GM18519 (cell line): ENCODE measurements around the gene FOLR2.
"Not testable (repeated sequence)": the region's sequence is repeated elsewhere in the genome, so short reads cannot be mapped to it uniquely, and the experiment has no call there.

ENCODE experiments used
- ATAC-seq: cut with Tn5 transposase; IDR thresholded peaks from one replicate; pipeline ENCODE4 v1.9.1; 2021; ENCODE audit warnings: mild to moderate bottlenecking, moderate library complexity; ENCODE audit not compliant: unreplicated experiment, low FRiP score

FOLR2 gene

DNA sequence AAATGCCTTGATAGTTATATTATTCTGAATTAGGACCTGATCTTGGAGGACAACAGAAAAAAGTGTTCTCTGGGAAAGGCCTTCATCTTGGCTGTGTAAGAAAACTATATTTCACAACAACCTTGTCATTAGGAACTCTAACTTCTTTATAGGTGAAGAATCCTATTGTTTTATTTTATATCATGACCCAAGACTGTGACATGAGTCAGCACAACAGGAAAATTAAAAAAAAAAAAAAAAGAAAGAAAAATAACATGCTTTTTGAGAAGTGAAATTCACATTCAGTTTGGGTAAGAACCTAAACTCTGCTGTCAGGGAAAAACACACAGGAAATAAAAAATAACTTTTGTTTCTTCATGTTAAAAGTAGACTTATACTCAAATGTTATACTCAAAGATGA lies 11.7 kb upstream of the FOLR2 start:
- no peak for ATAC-seq

DNA sequence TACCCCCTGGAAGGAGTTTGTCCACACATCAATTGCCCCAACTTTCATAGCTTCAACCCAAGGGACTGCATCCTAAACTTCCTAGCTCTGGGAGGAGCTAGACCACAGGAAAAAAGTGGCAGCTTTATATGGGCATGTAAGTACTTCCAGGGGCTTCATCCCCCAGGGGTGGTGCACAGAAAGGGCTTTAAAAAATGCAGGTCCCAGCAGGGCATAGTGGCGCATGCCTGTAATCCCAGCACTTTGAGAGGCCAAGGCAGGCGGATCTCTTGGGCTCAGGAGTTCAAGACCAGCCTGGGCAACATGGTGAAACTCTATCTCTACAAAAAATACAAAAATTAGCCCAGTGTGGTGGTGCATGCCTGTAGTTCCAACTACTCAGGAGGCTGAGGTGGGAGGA lies 9.8 kb upstream of the FOLR2 start:
- ATAC-seq = not testable (repeated sequence)

DNA sequence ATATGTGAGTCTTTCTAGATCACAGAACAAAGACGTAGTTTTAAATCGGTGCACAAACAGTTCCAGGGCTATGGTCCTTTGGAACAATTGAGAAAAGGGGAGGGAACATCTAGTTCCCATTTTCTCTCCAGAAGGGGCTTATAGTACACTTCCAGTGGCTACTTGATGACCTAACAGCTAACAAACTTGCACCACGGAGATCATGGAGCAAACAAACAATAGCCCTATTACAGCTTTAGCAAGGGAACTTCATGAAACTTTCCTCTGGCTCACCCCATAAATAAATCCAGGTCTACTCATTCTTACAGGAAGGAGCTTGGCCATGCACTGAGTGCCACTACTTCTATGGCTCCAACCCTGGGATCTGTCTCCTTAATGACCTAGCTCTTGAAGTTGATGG lies 8.3 kb upstream of the FOLR2 start:
- ATAC-seq = no peak

DNA sequence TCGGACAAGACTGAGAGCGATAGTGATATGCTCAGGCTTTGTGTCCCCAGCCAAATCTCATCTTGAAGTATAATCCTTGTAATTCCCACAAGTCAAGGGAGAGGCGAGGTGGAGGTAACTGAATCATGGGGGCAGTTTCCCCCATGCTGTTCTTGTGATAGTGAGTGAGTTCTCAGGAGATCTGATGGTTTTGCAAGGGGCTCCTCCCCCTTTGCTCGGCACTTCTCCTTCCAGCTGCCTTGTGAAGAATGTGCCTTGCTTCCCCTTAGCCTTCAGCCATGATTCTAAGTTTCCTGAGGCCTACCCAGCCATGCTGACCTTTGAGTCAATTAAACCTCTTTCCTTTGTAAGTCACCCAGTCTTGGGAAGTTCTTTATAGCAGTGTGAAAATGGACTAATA lies 7.5 kb upstream of the FOLR2 start:
- ATAC-seq = no peak

DNA sequence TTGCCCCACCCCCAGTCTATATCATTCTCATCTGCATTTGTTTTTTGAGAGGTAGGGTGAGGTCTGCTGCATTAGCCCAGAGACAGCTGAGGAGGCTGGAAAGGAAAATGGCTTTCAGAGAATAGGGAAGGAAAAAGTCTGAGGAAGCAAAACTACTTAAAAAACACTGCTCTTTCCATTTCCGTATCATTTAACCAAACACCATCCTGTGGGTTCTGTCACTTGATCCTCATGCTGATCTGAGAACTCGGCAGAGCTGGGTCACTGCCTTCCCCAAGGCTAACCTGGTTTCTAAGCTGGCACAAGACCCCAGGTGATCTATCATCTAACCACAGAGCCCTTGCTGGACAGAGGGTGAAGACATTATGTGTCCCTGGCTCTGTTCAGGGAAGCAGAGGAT lies 1.2 kb downstream of the FOLR2 start:
- ATAC-seq = no peak

DNA sequence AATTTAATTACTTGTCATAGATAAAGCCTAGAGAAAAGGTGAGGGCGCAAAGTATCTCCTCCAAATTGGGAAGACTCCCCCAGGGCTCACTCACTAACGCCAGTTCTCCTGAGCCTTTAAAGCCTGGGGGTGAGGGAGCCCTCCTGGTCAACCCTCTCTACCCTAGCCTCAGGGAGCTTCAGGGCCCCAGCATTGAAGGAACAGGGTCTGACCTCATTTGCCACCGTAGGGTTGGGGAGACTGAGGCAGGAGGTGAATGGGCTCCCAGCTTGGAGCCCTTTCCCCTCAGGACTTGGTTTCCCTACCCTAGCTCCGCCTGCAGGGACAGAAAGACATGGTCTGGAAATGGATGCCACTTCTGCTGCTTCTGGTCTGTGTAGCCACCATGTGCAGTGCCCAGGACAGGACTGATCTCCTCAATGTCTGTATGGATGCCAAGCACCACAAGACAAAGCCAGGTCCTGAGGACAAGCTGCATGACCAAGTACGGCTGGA lies 1.7 kb downstream of the FOLR2 start:
- ATAC-seq = no peak

DNA sequence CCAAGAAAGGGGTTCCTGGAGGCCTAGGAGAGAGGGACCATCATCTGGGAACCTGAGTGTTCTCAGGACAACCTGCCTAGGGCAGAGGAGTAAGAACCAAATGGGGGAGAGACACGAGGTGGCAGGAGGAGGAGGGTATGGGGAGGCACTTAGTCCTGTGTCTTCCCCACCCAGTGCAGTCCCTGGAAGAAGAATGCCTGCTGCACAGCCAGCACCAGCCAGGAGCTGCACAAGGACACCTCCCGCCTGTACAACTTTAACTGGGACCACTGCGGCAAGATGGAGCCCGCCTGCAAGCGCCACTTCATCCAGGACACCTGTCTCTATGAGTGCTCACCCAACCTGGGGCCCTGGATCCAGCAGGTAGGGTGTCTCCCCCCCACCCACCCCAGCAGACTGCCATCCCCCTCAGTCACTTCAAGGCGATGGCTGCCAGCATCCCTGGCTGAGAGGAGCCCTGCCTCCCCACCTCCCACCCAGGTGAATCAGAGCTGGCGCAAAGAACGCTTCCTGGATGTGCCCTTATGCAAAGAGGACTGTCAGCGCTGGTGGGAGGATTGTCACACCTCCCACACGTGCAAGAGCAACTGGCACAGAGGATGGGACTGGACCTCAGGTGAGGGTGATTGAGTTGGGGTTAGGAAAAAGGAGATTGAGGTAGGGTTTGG lies 4.2 kb downstream of the FOLR2 start:
- ATAC-seq = no peak

DNA sequence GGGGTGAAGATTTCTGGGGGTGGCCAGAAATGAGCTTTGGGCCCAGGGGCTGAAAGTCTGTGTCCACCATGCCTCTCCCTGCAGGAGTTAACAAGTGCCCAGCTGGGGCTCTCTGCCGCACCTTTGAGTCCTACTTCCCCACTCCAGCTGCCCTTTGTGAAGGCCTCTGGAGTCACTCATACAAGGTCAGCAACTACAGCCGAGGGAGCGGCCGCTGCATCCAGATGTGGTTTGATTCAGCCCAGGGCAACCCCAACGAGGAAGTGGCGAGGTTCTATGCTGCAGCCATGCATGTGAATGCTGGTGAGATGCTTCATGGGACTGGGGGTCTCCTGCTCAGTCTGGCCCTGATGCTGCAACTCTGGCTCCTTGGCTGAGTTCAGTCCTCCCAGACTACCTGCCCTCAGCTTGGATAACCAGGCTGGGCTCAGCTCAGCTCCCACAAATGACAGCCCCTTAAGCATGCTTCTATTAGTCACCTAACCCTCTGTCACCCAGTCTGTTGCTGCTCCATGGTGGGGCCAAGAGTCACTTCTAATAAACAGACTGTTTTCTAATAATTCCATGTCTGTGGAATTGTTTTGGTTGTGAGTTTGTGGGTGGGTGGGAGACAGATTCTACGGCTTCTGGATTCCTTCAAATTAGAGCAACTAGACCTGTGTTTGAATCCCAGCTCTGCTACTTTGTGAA lies 4.9 kb downstream of the FOLR2 start:
- ATAC-seq = no peak

DNA sequence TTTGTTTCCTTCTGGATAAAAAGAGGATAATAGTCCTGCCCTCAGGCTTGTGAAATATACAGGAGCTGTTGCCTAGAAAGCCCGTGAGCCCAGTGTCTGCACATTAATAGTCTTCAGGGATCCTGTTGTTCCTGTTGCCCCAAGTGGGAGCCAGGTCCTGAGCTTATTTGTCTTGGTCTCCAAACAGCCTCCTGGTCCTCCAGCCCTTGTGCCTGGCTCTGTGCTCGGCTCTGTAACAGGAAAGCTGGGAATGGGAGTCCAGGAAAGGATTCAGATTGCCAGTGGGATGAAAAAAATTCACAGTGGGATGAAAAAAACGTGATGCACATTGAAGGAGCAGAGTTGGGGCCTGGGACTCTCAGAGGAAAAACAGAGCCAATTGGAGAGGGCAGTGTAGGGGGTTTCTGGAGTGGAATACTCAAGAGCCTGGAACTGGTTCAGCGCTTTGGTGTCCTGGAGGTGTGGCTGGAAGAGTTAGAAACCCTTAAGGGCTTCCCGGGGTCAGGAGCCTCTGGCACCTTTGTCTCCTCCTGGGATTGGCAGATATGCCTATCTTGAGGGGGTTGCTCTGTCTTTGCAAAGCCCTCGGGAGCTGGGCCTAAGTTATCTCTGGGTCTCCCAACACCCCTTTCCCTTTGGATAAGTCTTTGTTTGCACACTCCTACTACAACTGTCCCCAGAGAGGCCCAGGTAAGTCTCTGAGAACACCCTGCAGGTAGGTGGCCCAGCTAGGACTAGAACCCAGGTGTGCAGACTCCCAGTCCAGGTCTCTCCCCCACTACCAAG lies 5.7 kb downstream of the FOLR2 start:
- ATAC-seq = no peak

DNA sequence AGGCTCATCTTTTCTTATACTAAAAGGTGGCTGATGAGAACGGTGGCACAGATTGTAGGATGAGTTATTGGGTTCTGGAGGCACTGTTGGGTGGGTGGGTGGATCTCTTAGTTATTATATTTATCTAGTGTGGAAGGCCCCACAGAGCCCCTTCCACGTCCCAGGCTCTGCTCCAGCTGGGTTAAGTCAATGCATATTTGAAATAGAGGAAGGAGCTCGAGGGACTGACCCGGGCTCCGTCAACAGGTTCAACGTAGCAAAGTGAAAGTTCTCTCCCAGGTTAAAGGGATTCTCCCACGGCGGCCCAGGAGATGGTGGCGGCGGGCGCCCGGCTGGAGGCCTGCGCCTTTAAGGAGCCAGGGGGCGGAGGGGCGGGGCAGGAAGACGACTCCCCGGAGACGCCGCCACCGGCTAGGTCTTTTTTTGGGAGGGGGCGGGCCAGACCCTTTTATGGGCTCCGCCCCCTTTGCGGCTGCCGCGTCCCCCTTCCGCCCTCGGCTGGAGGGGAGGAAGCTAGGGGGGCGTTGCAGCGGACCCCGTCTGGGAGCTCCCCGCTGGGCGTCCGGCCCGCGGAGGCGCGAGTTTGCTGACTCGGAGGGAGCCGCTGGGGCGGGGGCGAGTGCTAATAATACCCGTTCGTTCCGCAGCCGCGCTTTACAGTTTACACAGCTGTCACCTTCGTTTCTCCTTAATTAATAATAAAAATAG lies 6.5 kb downstream of the FOLR2 start:
- ATAC-seq = peak; percentile 48

DNA sequence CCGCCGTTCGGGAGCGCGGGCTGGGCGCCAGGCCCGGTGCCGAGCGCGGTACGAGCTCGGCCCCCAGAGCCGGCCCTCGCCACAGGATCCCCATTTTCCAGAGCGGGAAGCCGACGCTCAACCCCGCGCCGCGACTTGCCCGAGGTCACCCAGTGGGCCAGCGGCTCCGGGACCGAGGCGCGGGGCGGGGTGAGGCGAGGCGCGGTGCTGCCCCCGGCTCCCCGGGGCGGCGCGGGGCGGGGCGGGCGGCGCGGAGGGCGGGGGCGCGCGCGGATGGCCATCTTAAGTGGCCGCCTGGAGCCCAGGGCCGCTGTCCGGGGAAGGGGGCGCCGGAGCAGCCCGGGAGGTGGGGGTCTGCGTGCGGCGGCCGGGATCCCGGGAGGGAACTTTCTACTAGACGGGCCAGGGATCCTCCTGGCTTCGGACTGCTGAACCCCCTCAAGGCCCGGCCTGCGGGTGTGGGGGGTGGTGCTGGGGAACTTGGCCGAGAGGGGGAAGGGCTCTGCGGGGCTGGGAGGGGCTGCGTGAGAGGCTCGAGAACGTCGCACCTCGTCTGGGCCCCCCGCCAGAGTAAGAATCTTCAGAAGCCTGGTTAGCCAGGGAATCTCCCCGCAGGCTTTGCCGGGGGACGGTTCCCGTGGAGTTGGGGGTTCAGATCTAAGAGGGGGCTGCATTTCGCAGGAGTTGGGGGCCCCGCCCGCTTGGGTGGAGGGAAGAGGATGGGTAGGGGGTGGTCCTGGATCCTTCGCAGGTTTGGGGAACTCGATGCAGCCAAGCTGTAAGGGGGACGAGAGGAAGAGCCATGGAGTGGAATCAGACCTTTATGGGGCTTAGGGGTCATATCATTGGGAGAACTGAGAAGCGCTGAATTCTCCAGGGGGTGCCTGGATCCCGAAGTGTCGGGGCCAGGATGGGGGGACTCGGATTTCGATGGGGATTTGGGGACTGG lies 7.3 kb downstream of the FOLR2 start:
- peak; percentile 26 for ATAC-seq

DNA sequence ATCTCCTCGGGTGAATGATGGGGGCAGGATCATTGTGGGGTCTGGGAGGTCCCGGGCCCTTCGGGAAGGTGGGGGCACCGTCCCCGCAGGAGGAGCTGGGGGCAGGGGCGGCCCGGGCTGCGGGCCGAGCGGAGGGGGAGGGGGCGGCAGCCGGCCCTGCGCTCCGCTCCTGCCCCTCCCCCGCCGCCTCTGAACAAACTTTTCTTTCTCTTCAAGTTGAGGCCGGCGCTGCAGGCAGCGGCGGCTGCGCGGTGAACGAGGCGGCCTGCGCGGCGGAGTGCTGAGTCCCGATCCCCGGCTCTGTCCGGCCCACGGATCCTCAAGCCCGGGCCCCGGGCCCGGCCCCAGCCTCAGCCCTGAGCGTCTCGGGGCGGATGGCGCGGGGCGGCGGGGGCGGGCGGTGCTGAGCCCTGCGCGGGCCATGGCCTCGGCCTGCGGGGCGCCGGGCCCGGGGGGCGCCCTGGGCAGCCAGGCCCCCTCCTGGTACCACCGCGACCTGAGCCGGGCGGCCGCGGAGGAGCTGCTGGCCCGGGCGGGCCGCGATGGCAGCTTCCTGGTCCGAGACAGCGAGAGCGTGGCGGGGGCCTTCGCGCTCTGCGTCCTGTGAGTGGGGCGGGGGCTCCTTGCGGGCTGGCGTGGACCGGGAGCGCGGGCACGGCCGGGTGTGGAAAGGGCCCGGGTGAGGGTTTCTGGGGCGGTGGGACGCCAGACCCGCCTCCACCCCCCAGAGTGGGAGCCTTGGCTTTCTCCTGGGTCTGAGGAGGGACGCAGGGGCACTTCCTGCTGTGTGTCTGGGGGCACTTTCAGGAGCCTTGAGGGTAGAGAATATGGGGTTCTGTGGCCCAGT lies 8.2 kb downstream of the FOLR2 start, which contains the start of gene INPPL1:
Gene INPPL1, plus strand, starts transcription at position 204 of the 847 bp plus-strand sequence. Its CDS starts 218 bp downstream, at position 422.
- no peak for ATAC-seq

DNA sequence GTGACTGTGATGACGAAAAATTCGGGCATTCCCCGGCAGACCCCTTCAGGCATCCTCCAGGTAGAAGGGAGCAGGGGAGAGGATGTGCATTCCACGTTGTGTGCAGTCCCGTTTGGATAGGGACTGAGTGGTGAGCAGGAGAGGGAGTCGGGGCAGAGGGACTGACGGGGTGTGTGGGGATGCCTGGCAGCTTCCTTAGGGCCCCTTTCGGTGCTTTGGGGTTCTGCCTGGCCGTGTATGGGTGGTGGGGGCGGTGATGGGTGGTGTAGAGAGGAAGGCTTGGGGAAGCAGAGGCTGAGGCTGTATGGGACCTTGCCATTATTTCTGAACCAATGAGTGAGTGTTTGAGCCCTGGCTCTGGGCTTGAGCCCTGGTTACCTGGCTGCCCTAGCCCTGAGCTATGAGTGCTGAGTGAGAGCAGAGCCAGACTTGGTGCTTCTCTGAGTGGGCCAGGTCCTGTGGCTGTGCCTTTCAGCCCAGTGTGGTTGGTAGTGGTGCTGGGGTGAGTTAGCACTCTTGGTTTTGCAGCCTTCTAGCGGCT lies 8.9 kb downstream of the FOLR2 start:
- ATAC-seq = no peak

DNA sequence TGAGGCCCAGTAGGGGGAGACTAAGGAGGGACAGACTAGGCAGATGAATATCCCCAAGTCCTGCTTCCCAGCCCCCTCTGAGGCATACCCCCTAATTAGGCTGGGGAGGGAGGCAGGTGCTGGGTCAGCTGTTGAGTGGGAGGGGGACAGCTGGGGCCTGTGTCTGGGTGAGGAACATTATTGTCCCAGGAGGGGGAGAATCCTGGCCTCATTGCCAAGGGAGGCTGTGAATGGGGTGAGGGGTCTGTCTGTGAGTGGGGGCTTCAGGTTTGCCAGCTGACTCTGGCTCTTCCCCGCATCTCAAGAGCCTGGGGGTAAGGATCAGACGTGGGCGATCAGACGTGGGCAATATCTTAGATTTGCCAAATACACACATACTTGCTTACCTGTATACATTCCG lies 10.1 kb downstream of the FOLR2 start:
- no peak for ATAC-seq

DNA sequence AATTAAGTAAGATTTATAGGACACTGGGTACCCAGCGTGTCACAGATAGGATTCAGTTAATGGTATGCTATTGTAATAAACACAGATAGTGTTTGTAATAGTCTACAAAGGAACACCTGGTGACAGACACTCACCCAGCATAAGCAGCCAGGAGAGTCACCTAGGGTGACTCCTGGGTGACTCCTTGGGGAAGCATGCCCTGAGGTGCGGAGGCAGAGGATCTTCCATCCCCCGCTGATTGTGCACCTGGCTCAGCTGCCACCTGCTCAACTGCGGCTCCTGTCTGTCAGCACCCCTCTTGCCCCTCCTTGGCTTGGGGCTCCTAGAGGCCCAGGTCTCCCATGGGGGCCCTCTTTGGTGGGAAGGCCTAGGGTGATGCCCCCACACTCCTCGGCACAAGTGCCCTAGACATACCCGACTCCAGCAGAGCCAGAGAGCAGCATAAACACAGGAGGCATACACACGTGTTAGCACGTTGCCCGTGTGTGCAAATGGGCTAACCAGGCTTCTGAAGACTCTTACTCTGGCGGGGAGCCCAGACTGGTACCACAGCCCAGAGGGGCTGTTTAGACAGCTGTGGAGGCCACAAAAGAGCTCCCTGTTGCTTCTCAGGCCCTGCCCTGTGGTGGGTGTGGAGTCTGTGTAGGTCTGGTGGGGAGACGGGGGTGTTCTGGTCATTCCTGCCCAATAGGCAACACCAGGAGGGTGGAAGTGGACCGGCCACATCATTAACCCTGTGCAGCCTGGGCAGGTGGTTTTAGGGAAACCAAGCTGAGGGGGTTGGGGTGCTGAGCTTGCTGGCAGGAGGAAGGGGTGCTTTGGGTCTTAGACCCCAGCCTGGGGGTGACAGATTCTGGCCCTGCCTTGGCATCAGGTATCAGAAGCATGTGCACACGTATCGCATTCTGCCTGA lies 11.0 kb downstream of the FOLR2 start:
- ATAC-seq = no peak

DNA sequence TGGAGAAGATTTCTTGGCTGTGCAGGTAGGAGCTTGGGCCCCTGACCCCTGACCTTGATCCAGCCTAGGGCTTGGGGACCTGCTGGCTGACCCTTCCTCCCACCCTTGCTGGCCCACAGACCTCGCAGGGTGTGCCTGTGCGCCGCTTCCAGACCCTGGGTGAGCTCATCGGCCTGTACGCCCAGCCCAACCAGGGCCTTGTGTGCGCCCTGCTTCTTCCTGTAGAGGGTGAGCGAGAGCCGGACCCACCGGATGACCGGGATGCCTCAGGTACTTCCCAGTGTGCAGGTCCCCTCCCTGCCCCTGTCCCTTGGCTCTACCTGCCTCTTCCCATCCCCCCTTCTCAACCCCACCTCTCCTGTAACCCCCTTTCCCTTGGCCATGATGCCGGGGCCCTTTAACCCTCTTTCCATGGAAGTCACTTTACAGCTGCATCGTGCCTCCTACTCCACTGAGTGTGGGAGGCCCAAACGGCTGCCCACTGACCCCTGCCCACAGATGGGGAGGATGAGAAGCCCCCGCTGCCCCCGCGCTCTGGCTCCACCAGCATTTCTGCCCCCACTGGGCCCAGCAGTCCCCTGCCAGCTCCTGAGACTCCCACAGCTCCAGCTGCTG lies 11.7 kb downstream of the FOLR2 start:
- ATAC-seq = no peak

DNA sequence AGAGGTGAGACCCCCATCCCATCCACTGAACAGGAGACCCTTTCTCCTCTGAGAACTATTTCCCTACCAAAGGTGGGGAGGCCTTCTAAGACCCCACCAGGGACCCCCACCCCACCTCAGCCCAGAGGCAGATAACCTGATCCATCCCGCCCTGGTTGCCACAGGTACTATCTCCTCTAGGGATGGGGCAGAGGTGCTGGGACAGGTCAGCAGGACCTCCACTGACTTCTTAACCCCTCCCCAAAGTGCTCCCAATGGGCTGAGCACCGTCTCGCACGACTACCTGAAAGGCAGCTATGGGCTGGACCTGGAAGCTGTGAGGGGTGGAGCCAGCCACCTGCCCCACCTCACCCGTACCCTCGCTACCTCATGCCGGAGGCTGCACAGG lies 12.2 kb downstream of the FOLR2 start:
- no peak for ATAC-seq
